K562 (cell line): ENCODE measurements around the gene MCM9. TPM values are rescaled to one million over a fixed set of nuclear protein-coding genes. Genes with fewer than 3 reads are reported as not detected.

ENCODE experiments used
- polyA plus RNA-seq, 8 experiments: library from polyadenylated mRNA; depleted of rRNA in 4 of 8; stranded (reverse) in 5 of 8; unstranded in 3 of 8; fragments of >200 nt; fragmentation: Nextera tagmentation in 2 of 8; fragmentation: Illumina TruSeq in 1 of 8; extraction: Ambion mirVana in 2 of 8; extraction: Trizol in 1 of 8; gene quantifications; 2 replicates each; pipeline versions ENCODE4 v1.2.1 to v1.2.3, GENCODE V29; 2011 to 2014; ENCODE audit warnings: inconsistent platforms in 1 of 8, missing spikeins in 1 of 8
- total RNA-seq, 7 experiments: library from RNA; depleted of rRNA in 6 of 7; stranded (reverse); fragments of >200 nt in 6 of 7; fragmentation: Illumina TruSeq in 2 of 7; extraction: Trizol in 2 of 7; gene quantifications; 2 replicates each; pipeline versions ENCODE4 v1.2.1 to v1.2.3, GENCODE V29; 2011 to 2021; ENCODE audit warnings: low replicate concordance in 1 of 7

MCM9 gene
- total and polyA plus RNA-seq, 9 of the 15 experiments (the other 6 are each of a cell fraction or from before 2014, with no cell fraction given) = 4.8 to 16.7 (median 11.6) TPM

Other genes with a start within 250 kb of the MCM9 start
- gene ASF1A, start 41.0 kb downstream of the MCM9 start, total RNA-seq (2014; rRNA removed) = 31.8 and 34.6 TPM in 2 replicates
- gene ASF1A, start 41.0 kb downstream of the MCM9 start, total RNA-seq (2014; rRNA removed; fragmentation: Illumina TruSeq; extraction: Trizol) = 45.3 and 49.5 TPM in 2 replicates
- 28.8 and 31.5 TPM in 2 replicates for gene ASF1A, start 41.0 kb downstream of the MCM9 start, total RNA-seq (2015; rRNA removed; fragmentation: Illumina TruSeq; extraction: Trizol)
- 42.4 and 49.4 TPM in 2 replicates for gene ASF1A, start 41.0 kb downstream of the MCM9 start, total RNA-seq (2021)
- 26.8 and 37.0 TPM in 2 replicates for gene ASF1A, start 41.0 kb downstream of the MCM9 start, polyA plus RNA-seq (2011; rRNA removed)
- 35.0 and 36.2 TPM in 2 replicates for gene ASF1A, start 41.0 kb downstream of the MCM9 start, polyA plus RNA-seq (2014; fragmentation: Illumina TruSeq; extraction: Trizol)
- 10 to 100 TPM; 32.1 to 34.8 TPM for gene ASF1A, start 41.0 kb downstream of the MCM9 start, polyA plus RNA-seq (2014; fragmentation: Nextera tagmentation; extraction: Ambion mirVana)
- gene ASF1A, start 41.0 kb downstream of the MCM9 start, polyA plus RNA-seq (2014; rRNA removed) = 33.2 and 34.5 TPM in 2 replicates
- gene FAM184A, start 143.5 kb upstream of the MCM9 start, total RNA-seq (2014; rRNA removed) = 7.8 and 8.4 TPM in 2 replicates
- gene FAM184A, start 143.5 kb upstream of the MCM9 start, total RNA-seq (2014; rRNA removed; fragmentation: Illumina TruSeq; extraction: Trizol) = 16.8 and 18.7 TPM in 2 replicates
- 15.1 and 15.7 TPM in 2 replicates for gene FAM184A, start 143.5 kb upstream of the MCM9 start, total RNA-seq (2015; rRNA removed; fragmentation: Illumina TruSeq; extraction: Trizol)
- 9.5 and 13.6 TPM in 2 replicates for gene FAM184A, start 143.5 kb upstream of the MCM9 start, total RNA-seq (2021)
- 10.7 and 13.1 TPM in 2 replicates for gene FAM184A, start 143.5 kb upstream of the MCM9 start, polyA plus RNA-seq (2011; rRNA removed)
- gene FAM184A, start 143.5 kb upstream of the MCM9 start, polyA plus RNA-seq (2014; fragmentation: Illumina TruSeq; extraction: Trizol) = 11.2 and 15.1 TPM in 2 replicates
- gene FAM184A, start 143.5 kb upstream of the MCM9 start, polyA plus RNA-seq (2014; fragmentation: Nextera tagmentation; extraction: Ambion mirVana) = 1 to 10 TPM; 6.4 to 9.3 TPM
- 9.9 and 10.1 TPM in 2 replicates for gene FAM184A, start 143.5 kb upstream of the MCM9 start, polyA plus RNA-seq (2014; rRNA removed)